GM18520 (cell line): ENCODE results near the gene ROBO1.

Source experiments
- ATAC-seq: cut with Tn5 transposase; IDR thresholded peaks from one replicate; pipeline ENCODE4 v1.9.1; 2021; ENCODE audit not compliant: unreplicated experiment

The ROBO1 gene

GRCh38 chr3:79477242-79477641 lies 290.6 kb downstream of the ROBO1 start:
- ATAC-seq = no peak

DNA sequence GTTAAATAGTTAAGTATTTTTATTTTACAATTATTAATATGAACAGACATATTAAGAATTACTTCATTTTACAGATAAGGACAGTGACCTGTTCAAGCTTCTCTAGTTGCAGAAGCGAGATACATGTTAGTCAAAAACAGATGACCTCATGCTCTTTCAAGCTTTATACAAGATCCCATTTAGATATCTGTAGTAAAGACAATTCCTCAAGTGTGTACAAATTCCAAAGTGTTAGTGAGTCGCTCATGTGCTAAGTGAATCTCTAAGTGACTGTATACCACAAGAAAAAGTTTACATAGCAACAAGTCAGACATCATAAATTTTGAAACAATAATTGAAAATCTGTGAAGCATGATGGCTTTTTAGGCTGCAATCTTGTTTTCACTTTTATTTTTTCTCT lies 293.8 kb downstream of the ROBO1 start:
- no peak for ATAC-seq

DNA sequence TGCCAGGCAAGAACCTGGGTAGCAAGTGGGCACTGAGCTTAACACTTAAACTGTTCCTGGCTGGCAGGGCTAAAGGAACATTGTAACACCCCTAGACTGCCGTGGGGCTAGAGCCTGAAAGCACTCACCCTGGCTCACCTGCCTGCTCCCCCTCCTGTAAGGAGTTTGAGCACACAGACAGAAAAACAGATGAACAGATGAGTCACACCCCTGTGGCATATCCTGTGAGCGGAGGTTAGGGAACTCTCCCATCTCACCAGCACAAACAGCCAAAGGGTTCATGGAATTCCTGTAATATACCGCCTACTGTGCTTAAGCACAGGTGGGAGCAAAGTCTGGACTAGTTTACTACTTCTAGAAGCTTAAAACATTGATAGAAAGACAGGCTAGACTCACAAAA lies 300.1 kb downstream of the ROBO1 start:
- no peak for ATAC-seq

DNA sequence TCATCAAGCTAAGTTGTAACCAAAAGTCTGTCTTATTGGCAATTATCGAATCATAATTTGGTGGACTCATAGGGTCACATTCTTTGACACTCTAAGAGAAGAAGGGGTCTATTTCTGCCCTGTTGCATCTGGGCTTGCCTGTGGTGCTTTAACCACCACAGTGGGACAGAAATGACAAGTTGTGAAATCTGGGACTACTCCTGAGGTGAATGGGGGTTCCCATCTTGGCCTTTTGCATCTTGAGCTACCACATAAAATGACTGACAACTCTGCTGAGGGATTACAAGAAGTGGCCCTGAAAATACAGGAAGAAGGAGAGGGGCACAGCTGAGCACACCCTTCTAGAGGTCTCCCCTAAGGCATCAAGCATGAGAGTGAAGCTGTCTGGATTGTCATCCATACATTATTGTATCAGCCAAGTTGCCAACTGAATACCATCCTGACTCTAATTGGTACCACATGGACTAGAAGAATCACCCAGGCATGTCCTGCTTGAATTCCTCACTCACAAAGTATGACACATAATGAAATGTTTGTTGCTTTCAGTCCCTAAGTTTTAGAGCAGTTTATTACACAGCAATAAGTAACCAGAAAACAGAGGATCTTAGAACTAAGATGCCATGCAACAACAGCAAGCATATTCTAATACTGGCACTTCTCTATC lies 306.5 kb downstream of the ROBO1 start:
- ATAC-seq = no peak

- no peak for ATAC-seq
Observed at GRCh38 chr3:79453600-79453999, 314.2 kb downstream of the ROBO1 start.

- ATAC-seq = no peak
Observed at GRCh38 chr3:79436387-79436786, 331.4 kb downstream of the ROBO1 start.

DNA sequence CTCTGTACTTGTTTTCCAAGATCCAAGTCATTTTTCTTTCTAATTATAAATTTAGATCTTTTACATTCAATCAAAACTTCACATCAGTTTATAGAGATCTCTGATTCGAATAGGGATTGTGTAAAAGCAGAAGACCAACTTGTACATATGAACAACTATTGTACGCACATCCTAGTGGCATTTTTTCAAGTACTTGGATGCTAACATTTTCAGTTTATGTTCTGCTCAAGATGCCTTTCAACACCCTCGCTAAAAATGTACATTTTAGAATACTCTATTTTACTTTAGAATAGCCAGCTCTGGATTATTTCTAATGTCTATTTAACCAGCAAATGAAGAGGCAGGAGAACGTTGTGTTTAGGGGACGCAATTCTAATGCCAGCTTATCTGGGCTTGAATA lies 340.7 kb downstream of the ROBO1 start:
- ATAC-seq = no peak

DNA sequence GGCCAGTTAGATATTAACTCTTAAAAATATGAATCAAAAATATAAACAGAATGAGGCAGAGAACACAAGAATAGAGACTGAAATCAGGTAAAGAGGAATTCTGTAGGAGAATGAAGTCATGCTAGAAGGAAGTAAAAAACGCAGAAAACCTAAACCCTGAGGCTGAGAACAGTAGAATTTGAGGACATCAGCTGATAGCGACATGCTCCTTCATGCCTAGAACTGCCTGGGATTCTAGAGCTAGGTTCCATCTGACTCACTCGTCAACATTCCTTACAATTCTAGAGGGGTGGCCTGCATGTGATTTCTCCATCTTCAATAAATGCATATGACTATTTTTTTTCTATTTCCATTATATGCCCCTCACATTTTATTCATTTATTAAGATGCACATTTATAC lies 343.0 kb downstream of the ROBO1 start:
- no peak for ATAC-seq

- no peak for ATAC-seq
Observed at GRCh38 chr3:79423417-79423816, 344.4 kb downstream of the ROBO1 start.

- no peak for ATAC-seq
Observed at GRCh38 chr3:79421273-79421672, 346.5 kb downstream of the ROBO1 start.

- ATAC-seq = no peak
Observed at GRCh38 chr3:79418855-79419621, 348.8 kb downstream of the ROBO1 start.

- no peak for ATAC-seq
Observed at GRCh38 chr3:79415356-79415755, 352.4 kb downstream of the ROBO1 start.

GRCh38 chr3:79414806-79415205 lies 353.0 kb downstream of the ROBO1 start:
- ATAC-seq = no peak

DNA sequence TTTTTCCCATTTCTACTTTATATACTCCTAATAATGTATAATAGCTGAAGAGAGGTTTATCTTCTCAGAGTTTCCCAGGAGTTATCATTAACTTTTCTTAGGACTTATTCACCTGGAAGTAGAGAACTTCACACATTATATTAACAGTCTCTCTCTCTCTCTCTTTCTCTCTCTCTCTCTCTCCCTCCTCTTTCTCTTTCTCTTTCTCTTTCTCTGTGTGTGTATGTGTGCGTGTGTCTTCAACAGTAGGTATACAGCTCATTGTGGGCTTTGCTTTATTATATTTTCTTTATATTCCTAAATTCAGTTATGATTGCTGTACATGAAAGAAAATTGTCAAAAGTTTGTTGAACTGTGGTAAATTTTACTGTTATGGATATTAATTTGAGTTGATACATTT lies 353.8 kb downstream of the ROBO1 start:
- ATAC-seq = no peak

DNA sequence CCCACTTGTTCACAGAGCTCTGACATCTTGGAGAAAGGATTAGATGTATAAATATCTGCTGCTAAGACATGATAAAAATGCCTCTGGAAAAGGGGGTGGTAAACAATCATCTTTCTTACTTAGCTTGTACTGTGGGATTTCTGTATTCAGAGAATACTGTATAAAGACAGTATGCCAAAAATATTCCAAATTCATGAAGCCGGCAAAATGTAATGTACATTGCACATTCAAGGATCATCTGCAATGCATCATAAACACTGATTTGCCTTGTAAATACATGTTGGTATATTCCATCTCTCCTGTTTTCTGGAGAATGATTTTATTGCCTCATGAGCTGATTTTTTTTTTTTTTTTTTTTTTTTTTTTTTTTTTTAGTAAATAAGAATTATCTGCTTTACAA lies 355.3 kb downstream of the ROBO1 start:
- no peak for ATAC-seq

- no peak for ATAC-seq
Observed at GRCh38 chr3:79410617-79411016, 357.2 kb downstream of the ROBO1 start.

- no peak for ATAC-seq
Observed at GRCh38 chr3:79410136-79410535, 357.7 kb downstream of the ROBO1 start.

- ATAC-seq = no peak
Observed at GRCh38 chr3:79406175-79406574, 361.6 kb downstream of the ROBO1 start.

GRCh38 chr3:79405183-79405582 lies 362.6 kb downstream of the ROBO1 start:
- no peak for ATAC-seq

- no peak for ATAC-seq
Observed at GRCh38 chr3:79396595-79396994, 371.2 kb downstream of the ROBO1 start.

DNA sequence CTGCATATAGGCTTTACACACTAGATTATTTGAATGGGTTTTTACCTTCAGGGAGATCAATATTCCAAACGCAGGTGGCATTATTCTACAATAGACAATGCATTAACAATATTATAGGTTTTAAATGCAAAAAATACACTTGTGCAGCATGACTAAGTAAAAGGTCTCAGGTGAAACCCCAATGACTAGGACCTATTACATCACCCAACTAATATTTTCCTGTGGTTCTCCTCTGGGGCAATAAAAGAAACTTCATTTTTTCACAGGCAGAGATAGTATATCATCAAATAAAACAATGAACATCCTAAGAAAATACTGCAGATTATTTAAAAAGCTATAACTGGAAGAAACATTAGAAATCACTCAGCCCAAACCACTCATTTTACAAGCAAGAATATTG lies 375.3 kb downstream of the ROBO1 start:
- no peak for ATAC-seq

GRCh38 chr3:79390352-79390751 lies 377.4 kb downstream of the ROBO1 start:
- ATAC-seq = no peak

- ATAC-seq = no peak
Observed at GRCh38 chr3:79385211-79385610, 382.6 kb downstream of the ROBO1 start.
